Smooth muscle cell (in vitro differentiated cells): ENCODE measurements around the gene ALG1L2. TPM values are rescaled to one million over a fixed set of nuclear protein-coding genes. Genes with fewer than 3 reads are reported as not detected.
"Not testable (repeated sequence)": the region's sequence is repeated elsewhere in the genome, so short reads cannot be mapped to it uniquely, and the experiment has no call there.

Experiments used
- DNase-seq: peaks from one replicate; lab custom pipeline; 2025; ENCODE audit not compliant: unreplicated experiment; lab: John Stamatoyannopoulos, UW
- H2AFZ ChIP-seq: fragments of 200-600 bp; sonication (generic); 2 replicates; pipeline ENCODE4 v1.6.0; 2016; ENCODE audit warnings: antibody characterized with exemption, low read depth, mild to moderate bottlenecking
- H3F3A ChIP-seq: fragments of 200-600 bp; sonication (generic); 2 replicates; pipeline ENCODE4 v1.6.0; 2017; ENCODE audit warnings: antibody characterized with exemption, low read depth
- H3K27ac ChIP-seq: fragments of 200-600 bp; sonication (generic); 2 replicates; pipeline ENCODE4 v1.5.1; 2016; ENCODE audit warnings: low read depth, mild to moderate bottlenecking
- H3K27me3 ChIP-seq: fragments of 200-600 bp; sonication (generic); 2 replicates; pipeline ENCODE4 v1.6.1; 2016; ENCODE audit warnings: low read depth, mild to moderate bottlenecking
- H3K36me3 ChIP-seq: fragments of 200-600 bp; sonication (generic); 2 replicates; pipeline ENCODE4 v1.5.1; 2016; ENCODE audit warnings: low read depth
- H3K4me1 ChIP-seq: fragments of 200-600 bp; sonication (generic); 2 replicates; pipeline ENCODE4 v1.5.1; 2016; ENCODE audit warnings: low read depth
- H3K4me2 ChIP-seq: fragments of 200-600 bp; sonication (generic); 2 replicates; pipeline ENCODE4 v1.6.0; 2016; ENCODE audit warnings: mild to moderate bottlenecking
- H3K4me3 ChIP-seq: fragments of 200-600 bp; sonication (generic); 2 replicates; pipeline ENCODE4 v1.5.1; 2016; ENCODE audit warnings: mild to moderate bottlenecking
- H3K79me2 ChIP-seq: fragments of 200-600 bp; sonication (generic); 2 replicates; pipeline ENCODE4 v1.6.0; 2016; ENCODE audit warnings: low read depth, mild to moderate bottlenecking
- H3K9ac ChIP-seq: fragments of 200-600 bp; sonication (generic); 2 replicates; pipeline ENCODE4 v1.6.0; 2016; ENCODE audit warnings: low read depth
- H3K9me3 ChIP-seq: fragments of 200-600 bp; sonication (generic); replicated peaks from 2 replicates; pipeline ENCODE4 v1.5.1; 2016; ENCODE audit warnings: low read depth
- H4K20me1 ChIP-seq: fragments of 200-600 bp; sonication (generic); 2 replicates; pipeline ENCODE4 v1.6.0; 2016; ENCODE audit warnings: low read depth
- WGBS: methylation state at CpG from one replicate; pipeline ENCODE4 v1.1.7; 2016; ENCODE audit warnings: low lambda C conversion rate; 5-methylcytosine and 5-hydroxymethylcytosine counted together
- polyA plus RNA-seq: library from polyadenylated mRNA; unstranded; fragments of >200 nt; fragmentation: Nextera tagmentation; extraction: Ambion mirVana; gene quantifications from 2 replicates; pipeline ENCODE4 v1.2.1, GENCODE V29; 2016
- total RNA-seq: library from RNA; depleted of rRNA; stranded (reverse); fragments of >200 nt; gene quantifications from 2 replicates; pipeline ENCODE4 v1.2.3, GENCODE V29; 2014
- TF ChIP-seq, protein P1 (sequence below): fragments of 200-600 bp; sonication (generic); IDR thresholded peaks from 2 replicates; pipeline ENCODE4 v1.5.1; 2017; ENCODE audit warnings: borderline replicate concordance, mild to moderate bottlenecking, antibody characterized with exemption; ENCODE audit not compliant: insufficient read depth, poor library complexity, severe bottlenecking

The ALG1L2 gene
- total and polyA plus RNA-seq, 2 experiments from 2014 or later, result 0.38 TPM; not detected in 1

DNA sequence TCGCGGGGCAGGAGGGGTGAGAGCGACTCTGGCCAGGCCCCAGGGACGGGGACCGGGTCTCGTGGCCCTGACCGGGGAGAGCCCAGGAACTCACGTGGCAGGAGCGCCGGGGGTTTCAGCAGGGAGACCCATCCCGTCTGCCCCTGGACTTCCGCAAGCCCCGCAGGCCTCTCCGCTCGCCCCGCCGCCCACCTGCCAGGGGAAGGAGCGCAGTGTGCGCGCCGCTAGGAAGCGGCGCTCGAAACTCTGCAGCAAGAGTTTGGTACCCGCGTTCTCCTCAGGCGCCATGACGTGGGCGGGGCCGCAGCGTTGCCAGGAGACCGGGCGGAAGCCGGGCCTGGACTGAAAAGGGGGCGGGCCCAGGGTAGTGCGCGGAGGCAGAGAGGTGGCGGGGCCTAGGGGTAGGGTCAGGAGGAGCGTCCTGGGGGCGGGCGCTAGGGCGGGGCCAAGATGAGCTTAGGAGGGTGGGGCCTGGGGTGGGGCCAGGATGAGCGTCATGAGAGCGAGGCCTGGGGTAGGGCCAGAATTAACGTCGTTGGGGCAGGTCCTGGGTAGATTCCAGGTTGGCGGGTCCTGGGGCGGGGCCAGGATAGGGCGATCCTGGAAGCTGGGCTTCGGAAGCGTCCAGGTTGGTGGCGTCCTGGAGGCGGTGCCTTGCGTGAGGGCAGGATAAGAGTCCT, 29.7 kb downstream of the ALG1L2 start:
- WGBS, result 2% methylated on average over 46 of the region's 54 CpGs
- peak overlapping the region; percentile 87 for H3K4me2 ChIP-seq
- DNase-seq, result peak; percentile 97
- H3K9ac ChIP-seq, result peak overlapping the region; percentile 84
- H3K4me3 ChIP-seq, result peak overlapping the region; percentile 75
- H3K4me1 ChIP-seq, result peaks cover 7% of the 10 kb centered on the region
- peak overlapping the region; percentile 87 for H3K27ac ChIP-seq
- peaks cover 6% of the 10 kb centered on the region for H3K79me2 ChIP-seq
- H3K27me3 ChIP-seq, result no peaks in the 10 kb centered on the region
- no peak overlapping the region for H2AFZ ChIP-seq
- peaks cover 6% of the 10 kb centered on the region for H4K20me1 ChIP-seq
- H3F3A ChIP-seq, result no peaks in the 10 kb centered on the region
- TF ChIP-seq, protein P1, sequence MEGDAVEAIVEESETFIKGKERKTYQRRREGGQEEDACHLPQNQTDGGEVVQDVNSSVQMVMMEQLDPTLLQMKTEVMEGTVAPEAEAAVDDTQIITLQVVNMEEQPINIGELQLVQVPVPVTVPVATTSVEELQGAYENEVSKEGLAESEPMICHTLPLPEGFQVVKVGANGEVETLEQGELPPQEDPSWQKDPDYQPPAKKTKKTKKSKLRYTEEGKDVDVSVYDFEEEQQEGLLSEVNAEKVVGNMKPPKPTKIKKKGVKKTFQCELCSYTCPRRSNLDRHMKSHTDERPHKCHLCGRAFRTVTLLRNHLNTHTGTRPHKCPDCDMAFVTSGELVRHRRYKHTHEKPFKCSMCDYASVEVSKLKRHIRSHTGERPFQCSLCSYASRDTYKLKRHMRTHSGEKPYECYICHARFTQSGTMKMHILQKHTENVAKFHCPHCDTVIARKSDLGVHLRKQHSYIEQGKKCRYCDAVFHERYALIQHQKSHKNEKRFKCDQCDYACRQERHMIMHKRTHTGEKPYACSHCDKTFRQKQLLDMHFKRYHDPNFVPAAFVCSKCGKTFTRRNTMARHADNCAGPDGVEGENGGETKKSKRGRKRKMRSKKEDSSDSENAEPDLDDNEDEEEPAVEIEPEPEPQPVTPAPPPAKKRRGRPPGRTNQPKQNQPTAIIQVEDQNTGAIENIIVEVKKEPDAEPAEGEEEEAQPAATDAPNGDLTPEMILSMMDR, result no peak
- no peaks in the 10 kb centered on the region for H3K9me3 ChIP-seq
- H3K36me3 ChIP-seq, result no peaks in the 10 kb centered on the region

GRCh38 chr3:130111865-130112747, 30.5 kb downstream of the ALG1L2 start:
- not testable (repeated sequence) for H3K27me3 ChIP-seq, H3K79me2 ChIP-seq, H3K4me1 ChIP-seq, H3K9me3 ChIP-seq, H3K36me3 ChIP-seq, H3F3A ChIP-seq, H4K20me1 ChIP-seq
- DNase-seq, result peak; percentile 94
- peak overlapping the region; percentile 87 for H3K27ac ChIP-seq
- WGBS, result 1% methylated on average over 22 of the region's 63 CpGs
- H3K9ac ChIP-seq, result peak overlapping the region; percentile 41
- H2AFZ ChIP-seq, result peak overlapping the region; percentile 93
- H3K4me3 ChIP-seq, result peak overlapping the region; percentile 78
- peak overlapping the region; percentile 96 for H3K4me2 ChIP-seq

DNA sequence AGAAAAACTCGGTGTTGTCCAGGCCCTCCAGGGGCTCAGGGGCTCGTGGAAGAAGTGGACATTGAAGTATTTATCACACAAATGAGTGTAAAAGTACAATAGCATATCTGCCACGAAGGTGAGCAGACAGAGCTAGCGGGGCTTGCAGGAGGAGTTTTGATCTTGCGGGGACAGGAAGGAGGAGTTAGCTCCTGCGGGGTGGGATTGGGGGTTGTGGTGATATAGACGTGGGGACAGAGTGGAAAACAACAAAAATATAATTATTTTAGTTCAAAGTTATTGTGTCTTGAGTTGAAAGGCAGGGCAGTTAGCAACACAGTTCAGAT, 31.1 kb downstream of the ALG1L2 start:
- not testable (repeated sequence) for H3K4me1 ChIP-seq, H3K27me3 ChIP-seq, H3K36me3 ChIP-seq, H4K20me1 ChIP-seq, H3K79me2 ChIP-seq, H3K9me3 ChIP-seq, DNase-seq, H3F3A ChIP-seq
- Histone ChIP-seq H3K4me3 (peak overlapping the region; percentile 78), H3K27ac (peak overlapping the region; percentile 84), H3K4me2 (peak overlapping the region; percentile 96), H3K9ac (peak overlapping the region; percentile 41), H2AFZ (peak overlapping the region; percentile 93)
- WGBS, result 5% methylated on average over 7 of the region's 7 CpGs

GRCh38 chr3:130115400-130115799, 33.8 kb downstream of the ALG1L2 start:
- 28% methylated on average over 2 of the region's 2 CpGs for WGBS

GRCh38 chr3:130117933-130118332, 36.3 kb downstream of the ALG1L2 start:
- no peaks in the 10 kb centered on the region for H3K9me3 ChIP-seq
- H3K79me2 ChIP-seq, result no peaks in the 10 kb centered on the region
- no peaks in the 10 kb centered on the region for H3K4me1 ChIP-seq
- H3K4me2 ChIP-seq, result no peak overlapping the region
- no peaks in the 10 kb centered on the region for H3K27me3 ChIP-seq
- no peaks in the 10 kb centered on the region for H4K20me1 ChIP-seq
- no peak overlapping the region for H3K9ac ChIP-seq
- TF ChIP-seq, protein P1, result no peak
- DNase-seq, result no peak
- H3K36me3 ChIP-seq, result no peaks in the 10 kb centered on the region
- no peaks in the 10 kb centered on the region for H3F3A ChIP-seq
- no peak overlapping the region for H2AFZ ChIP-seq
- H3K4me3 ChIP-seq, result no peak overlapping the region
- H3K27ac ChIP-seq, result no peak overlapping the region

More at GRCh38 chr3:130115400-130115799, 33.8 kb downstream of the ALG1L2 start:
- not testable (repeated sequence) for DNase-seq, H4K20me1 ChIP-seq, H2AFZ ChIP-seq, H3K4me3 ChIP-seq, H3K4me1 ChIP-seq, H3K36me3 ChIP-seq, H3F3A ChIP-seq, H3K4me2 ChIP-seq, H3K9ac ChIP-seq, H3K79me2 ChIP-seq, H3K27me3 ChIP-seq, H3K9me3 ChIP-seq, H3K27ac ChIP-seq

GRCh38 chr3:130119824-130120223, 38.2 kb downstream of the ALG1L2 start:
- H3F3A ChIP-seq, H3K4me2 ChIP-seq, H2AFZ ChIP-seq, H4K20me1 ChIP-seq, H3K27ac ChIP-seq, H3K9ac ChIP-seq, H3K9me3 ChIP-seq, H3K4me3 ChIP-seq, H3K27me3 ChIP-seq, DNase-seq, H3K79me2 ChIP-seq, H3K4me1 ChIP-seq, H3K36me3 ChIP-seq: not testable (repeated sequence)
- WGBS, result 77% methylated on average over 9 of the region's 9 CpGs

DNA sequence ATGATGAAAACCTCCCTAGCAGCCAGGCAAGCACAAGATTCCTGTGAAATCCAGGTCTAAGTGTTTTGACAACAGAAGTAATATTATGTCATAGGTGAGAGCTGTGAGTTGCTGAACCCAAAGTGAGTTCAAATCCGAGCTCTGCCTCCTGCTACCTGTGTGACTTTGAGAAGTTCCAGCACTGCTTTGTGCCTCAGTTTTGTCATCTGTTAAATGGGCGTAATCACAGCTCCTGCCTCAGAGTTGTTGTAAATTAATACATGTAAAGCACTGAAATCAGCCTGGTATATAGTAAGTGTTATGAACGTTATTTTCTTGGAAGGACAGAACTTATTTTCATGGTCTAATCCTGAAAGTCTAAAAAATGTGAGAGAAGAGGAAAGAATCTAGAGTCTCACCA, 38.7 kb downstream of the ALG1L2 start:
- not testable (repeated sequence) for H3K27me3 ChIP-seq, H3K79me2 ChIP-seq, H4K20me1 ChIP-seq, H3K27ac ChIP-seq, H3K4me3 ChIP-seq, DNase-seq, H3K36me3 ChIP-seq, H3F3A ChIP-seq, H3K9me3 ChIP-seq, H2AFZ ChIP-seq, H3K4me1 ChIP-seq, H3K9ac ChIP-seq, H3K4me2 ChIP-seq
- WGBS, result 91% methylated on average over 3 of the region's 3 CpGs
